SK-N-SH (cell line): Measurements from ENCODE around the gene RAB4B. TPM values are rescaled to one million over a fixed set of nuclear protein-coding genes. Genes with fewer than 3 reads are reported as not detected.

Source experiments
- CTCF ChIA-PET: fragments of 300-600, 350-600 bp; formaldehyde crosslinking; extraction: SDS; loops from one replicate; lab custom pipeline; 2021; lab: Yijun Ruan, JAX
- POLR2A ChIA-PET: fragments of 350-600 bp; sonication (Branson Sonifier 250); formaldehyde crosslinking; extraction: SDS; loops from one replicate; lab custom pipeline; 2020; ENCODE audit warnings: antibody characterized with exemption, inconsistent platforms; lab: Yijun Ruan, JAX
- DNase-seq: peaks from one replicate; pipeline ENCODE4 v3.0.0; 2012
- H2AFZ ChIP-seq: fragments of 200-600 bp; sonication (generic); 2 replicates; pipeline ENCODE4 v1.8.1; 2016; ENCODE audit warnings: antibody characterized with exemption, mild to moderate bottlenecking, low read depth
- H3F3A ChIP-seq: fragments of 200-600 bp; sonication (generic); replicated peaks from 2 replicates; pipeline ENCODE3; 2016; ENCODE audit warnings: antibody characterized with exemption, mild to moderate bottlenecking; ENCODE audit not compliant: insufficient read depth
- H3K27ac ChIP-seq, 2 experiments: fragments of 200-500 bp in 1 of 2; fragments of 200-600 bp in 1 of 2; sonication (Bioruptor generic) in 1 of 2; sonication (generic), shearing (Covaris generic) in 1 of 2; 2 replicates each; pipeline versions ENCODE4 v1.5.1 to v1.6.1; 2014 to 2016; ENCODE audit warnings: low read depth in 2 of 2, inconsistent platforms in 1 of 2, low read length in 1 of 2, mild to moderate bottlenecking in 1 of 2, mixed read lengths in 1 of 2
- H3K27me3 ChIP-seq: fragments of 200-600 bp; sonication (generic), shearing (Covaris generic); 2 replicates; pipeline ENCODE4 v1.6.1; 2016; ENCODE audit warnings: mixed run types; ENCODE audit not compliant: insufficient read depth
- H3K36me3 ChIP-seq, 2 experiments: fragments of 200-500 bp in 1 of 2; fragments of 200-600 bp in 1 of 2; sonication (Bioruptor generic) in 1 of 2; sonication (generic) in 1 of 2; replicated peaks in 1 of 2; 2 replicates each; pipeline versions ENCODE3 to v1.5.1; 2014 to 2016; ENCODE audit warnings: low read length in 1 of 2, mild to moderate bottlenecking in 1 of 2; ENCODE audit not compliant: insufficient read depth in 2 of 2, control insufficient read depth in 1 of 2
- H3K4me1 ChIP-seq, 2 experiments: fragments of 200-500 bp in 1 of 2; fragments of 200-600 bp in 1 of 2; sonication (Bioruptor generic) in 1 of 2; sonication (generic), shearing (Covaris generic) in 1 of 2; 2 replicates each; pipeline versions ENCODE4 v1.5.1 to v1.6.1; 2014 to 2016; ENCODE audit warnings: low read depth in 1 of 2, low read length in 1 of 2, mixed run types in 1 of 2; ENCODE audit not compliant: insufficient read depth in 2 of 2, control insufficient read depth in 1 of 2
- H3K4me2 ChIP-seq: fragments of 200-600 bp; sonication (generic), shearing (Covaris generic); 2 replicates; pipeline ENCODE4 v1.6.1; 2017; ENCODE audit warnings: mixed run types
- H3K4me3 ChIP-seq, 2 experiments: fragments of 200-500 bp in 1 of 2; fragments of 200-600 bp in 1 of 2; sonication (Bioruptor generic) in 1 of 2; sonication (generic), shearing (Covaris generic) in 1 of 2; 2 replicates each; pipeline versions ENCODE4 v1.5.1 to v1.8.1; 2014 to 2016; ENCODE audit warnings: low read depth in 2 of 2, inconsistent platforms in 1 of 2, low read length in 1 of 2, mild to moderate bottlenecking in 1 of 2, mixed read lengths in 1 of 2, moderate library complexity in 1 of 2
- H3K79me2 ChIP-seq: fragments of 200-600 bp; sonication (generic); 2 replicates; pipeline ENCODE4 v1.8.1; 2017; ENCODE audit warnings: mild to moderate bottlenecking; ENCODE audit not compliant: insufficient read depth
- H3K9ac ChIP-seq: fragments of 200-600 bp; sonication (generic); 2 replicates; pipeline ENCODE4 v1.6.1; 2017; ENCODE audit warnings: mixed run types
- H3K9me2 ChIP-seq: fragments of 200-600 bp; sonication (generic); 2 replicates; pipeline ENCODE4 v1.6.1; 2017; ENCODE audit warnings: mixed run types
- H3K9me3 ChIP-seq: fragments of 200-600 bp; sonication (generic); 2 replicates; pipeline ENCODE4 v1.6.1; 2017; ENCODE audit warnings: mixed run types, mild to moderate bottlenecking, moderate library complexity
- H4K20me1 ChIP-seq: fragments of 200-600 bp; sonication (generic); 2 replicates; pipeline ENCODE4 v1.6.1; 2017; ENCODE audit warnings: mild to moderate bottlenecking, mixed run types; ENCODE audit not compliant: insufficient read depth
- CHD2 ChIP-seq: fragments of 150-350 bp; IDR thresholded peaks from 2 replicates; pipeline ENCODE4 v1.6.1; 2018; ENCODE audit warnings: low read length; ENCODE audit not compliant: partially characterized antibody
- ELF1 ChIP-seq: IDR thresholded peaks from 2 replicates; pipeline ENCODE4 v1.4.0; 2012
- EP300 ChIP-seq, 2 experiments: IDR thresholded peaks; 2 replicates each; pipeline versions ENCODE4 v1.4.0 to v1.6.1; 2012; ENCODE audit warnings: borderline replicate concordance in 1 of 2, low read depth in 1 of 2, low read length in 1 of 2
- FOSL2 ChIP-seq: IDR thresholded peaks from 2 replicates; pipeline ENCODE4 v1.4.0; 2012; ENCODE audit warnings: low read depth, mild to moderate bottlenecking, moderate library complexity, borderline replicate concordance
- FOXM1 ChIP-seq: IDR thresholded peaks from 2 replicates; pipeline ENCODE4 v1.4.0; 2012; ENCODE audit warnings: low read depth, mild to moderate bottlenecking
- GABPA ChIP-seq: IDR thresholded peaks from 2 replicates; pipeline ENCODE4 v1.4.0; 2012; ENCODE audit warnings: low read depth, mild to moderate bottlenecking
- MXI1 ChIP-seq: IDR thresholded peaks from 2 replicates; pipeline ENCODE4 v1.6.1; 2012; ENCODE audit warnings: mild to moderate bottlenecking, low read depth, low read length, improper control_type of control experiment
- NFIC ChIP-seq: IDR thresholded peaks from 2 replicates; pipeline ENCODE4 v1.4.0; 2012; ENCODE audit warnings: borderline replicate concordance
- NRF1 ChIP-seq: IDR thresholded peaks from 2 replicates; pipeline ENCODE4 v1.6.1; 2012; ENCODE audit warnings: low read depth, mild to moderate bottlenecking, low read length
- RAD21 ChIP-seq: IDR thresholded peaks from 2 replicates; pipeline ENCODE4 v1.6.1; 2012; ENCODE audit warnings: mild to moderate bottlenecking, low read length
- RXRA ChIP-seq: IDR thresholded peaks from 2 replicates; pipeline ENCODE4 v1.4.0; 2012; ENCODE audit warnings: low read depth, mild to moderate bottlenecking, borderline replicate concordance
- TAF1 ChIP-seq: IDR thresholded peaks from 2 replicates; pipeline ENCODE4 v1.6.1; 2012; ENCODE audit warnings: low read depth, mild to moderate bottlenecking, low read length, moderate library complexity, borderline replicate concordance
- TEAD4 ChIP-seq: IDR thresholded peaks from 2 replicates; pipeline ENCODE4 v1.4.0; 2012; ENCODE audit warnings: mild to moderate bottlenecking, borderline replicate concordance; ENCODE audit not compliant: insufficient read depth
- USF1 ChIP-seq: IDR thresholded peaks from 2 replicates; pipeline ENCODE4 v1.4.0; 2012; ENCODE audit warnings: low read depth, borderline replicate concordance
- USF2 ChIP-seq: fragments of 150-350 bp; IDR thresholded peaks from 2 replicates; pipeline ENCODE4 v1.6.1; 2017; ENCODE audit warnings: antibody characterized with exemption, low read length, low read depth, borderline replicate concordance
- WGBS: methylation state at CpG from one replicate; pipeline ENCODE4 v1.1.6; 2017; ENCODE audit warnings: low lambda C conversion rate; 5-methylcytosine and 5-hydroxymethylcytosine counted together
- polyA plus RNA-seq, 3 experiments: library from polyadenylated mRNA; depleted of rRNA; stranded (reverse); fragments of >200 nt; gene quantifications; 2 replicates each; pipeline ENCODE4 v1.2.3, GENCODE V29; 2012
- TF ChIP-seq, protein P1 (sequence below): fragments of 200-600 bp; sonication (generic); IDR thresholded peaks from 2 replicates; pipeline ENCODE4 v1.6.1; 2017; ENCODE audit warnings: antibody characterized with exemption, mild to moderate bottlenecking, moderate library complexity
- TF ChIP-seq, protein P2 (sequence below): IDR thresholded peaks from 2 replicates; pipeline ENCODE4 v1.6.1; 2012; ENCODE audit warnings: mild to moderate bottlenecking, low read depth, low read length, moderate library complexity
- TF ChIP-seq, protein P3 (sequence below): IDR thresholded peaks from 2 replicates; pipeline ENCODE4; 2012

Gene RAB4B
- polyA plus RNA-seq, 1 of the 3 experiments (the other 2 are of a cell fraction) = 53.2 TPM

GRCh38 chr19:40800997-40801377 is 22.9 kb downstream of the RAB4B start:
- no peak for TF ChIP-seq GABPA
- TF ChIP-seq USF2 = no peak
- no peak for TF ChIP-seq RXRA
- TF ChIP-seq ELF1 = no peak
- TF ChIP-seq EP300 (IDR thresholded peaks at IDR 0.05; ENCODE audit: borderline replicate concordance in 1 of 2, low read depth in 1 of 2, low read length in 1 of 2) = no peak
- TF ChIP-seq TAF1 = no peak
- TF ChIP-seq, protein P1, sequence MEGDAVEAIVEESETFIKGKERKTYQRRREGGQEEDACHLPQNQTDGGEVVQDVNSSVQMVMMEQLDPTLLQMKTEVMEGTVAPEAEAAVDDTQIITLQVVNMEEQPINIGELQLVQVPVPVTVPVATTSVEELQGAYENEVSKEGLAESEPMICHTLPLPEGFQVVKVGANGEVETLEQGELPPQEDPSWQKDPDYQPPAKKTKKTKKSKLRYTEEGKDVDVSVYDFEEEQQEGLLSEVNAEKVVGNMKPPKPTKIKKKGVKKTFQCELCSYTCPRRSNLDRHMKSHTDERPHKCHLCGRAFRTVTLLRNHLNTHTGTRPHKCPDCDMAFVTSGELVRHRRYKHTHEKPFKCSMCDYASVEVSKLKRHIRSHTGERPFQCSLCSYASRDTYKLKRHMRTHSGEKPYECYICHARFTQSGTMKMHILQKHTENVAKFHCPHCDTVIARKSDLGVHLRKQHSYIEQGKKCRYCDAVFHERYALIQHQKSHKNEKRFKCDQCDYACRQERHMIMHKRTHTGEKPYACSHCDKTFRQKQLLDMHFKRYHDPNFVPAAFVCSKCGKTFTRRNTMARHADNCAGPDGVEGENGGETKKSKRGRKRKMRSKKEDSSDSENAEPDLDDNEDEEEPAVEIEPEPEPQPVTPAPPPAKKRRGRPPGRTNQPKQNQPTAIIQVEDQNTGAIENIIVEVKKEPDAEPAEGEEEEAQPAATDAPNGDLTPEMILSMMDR = no peak
- no peak for TF ChIP-seq USF1
- TF ChIP-seq, protein P2, sequence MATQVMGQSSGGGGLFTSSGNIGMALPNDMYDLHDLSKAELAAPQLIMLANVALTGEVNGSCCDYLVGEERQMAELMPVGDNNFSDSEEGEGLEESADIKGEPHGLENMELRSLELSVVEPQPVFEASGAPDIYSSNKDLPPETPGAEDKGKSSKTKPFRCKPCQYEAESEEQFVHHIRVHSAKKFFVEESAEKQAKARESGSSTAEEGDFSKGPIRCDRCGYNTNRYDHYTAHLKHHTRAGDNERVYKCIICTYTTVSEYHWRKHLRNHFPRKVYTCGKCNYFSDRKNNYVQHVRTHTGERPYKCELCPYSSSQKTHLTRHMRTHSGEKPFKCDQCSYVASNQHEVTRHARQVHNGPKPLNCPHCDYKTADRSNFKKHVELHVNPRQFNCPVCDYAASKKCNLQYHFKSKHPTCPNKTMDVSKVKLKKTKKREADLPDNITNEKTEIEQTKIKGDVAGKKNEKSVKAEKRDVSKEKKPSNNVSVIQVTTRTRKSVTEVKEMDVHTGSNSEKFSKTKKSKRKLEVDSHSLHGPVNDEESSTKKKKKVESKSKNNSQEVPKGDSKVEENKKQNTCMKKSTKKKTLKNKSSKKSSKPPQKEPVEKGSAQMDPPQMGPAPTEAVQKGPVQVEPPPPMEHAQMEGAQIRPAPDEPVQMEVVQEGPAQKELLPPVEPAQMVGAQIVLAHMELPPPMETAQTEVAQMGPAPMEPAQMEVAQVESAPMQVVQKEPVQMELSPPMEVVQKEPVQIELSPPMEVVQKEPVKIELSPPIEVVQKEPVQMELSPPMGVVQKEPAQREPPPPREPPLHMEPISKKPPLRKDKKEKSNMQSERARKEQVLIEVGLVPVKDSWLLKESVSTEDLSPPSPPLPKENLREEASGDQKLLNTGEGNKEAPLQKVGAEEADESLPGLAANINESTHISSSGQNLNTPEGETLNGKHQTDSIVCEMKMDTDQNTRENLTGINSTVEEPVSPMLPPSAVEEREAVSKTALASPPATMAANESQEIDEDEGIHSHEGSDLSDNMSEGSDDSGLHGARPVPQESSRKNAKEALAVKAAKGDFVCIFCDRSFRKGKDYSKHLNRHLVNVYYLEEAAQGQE = no peak
- no peak for TF ChIP-seq NRF1
- no peak for TF ChIP-seq FOXM1
- no peak for TF ChIP-seq NFIC
- no peak for TF ChIP-seq TEAD4
- TF ChIP-seq RAD21 = no peak
- no peak for TF ChIP-seq MXI1
- TF ChIP-seq, protein P3, sequence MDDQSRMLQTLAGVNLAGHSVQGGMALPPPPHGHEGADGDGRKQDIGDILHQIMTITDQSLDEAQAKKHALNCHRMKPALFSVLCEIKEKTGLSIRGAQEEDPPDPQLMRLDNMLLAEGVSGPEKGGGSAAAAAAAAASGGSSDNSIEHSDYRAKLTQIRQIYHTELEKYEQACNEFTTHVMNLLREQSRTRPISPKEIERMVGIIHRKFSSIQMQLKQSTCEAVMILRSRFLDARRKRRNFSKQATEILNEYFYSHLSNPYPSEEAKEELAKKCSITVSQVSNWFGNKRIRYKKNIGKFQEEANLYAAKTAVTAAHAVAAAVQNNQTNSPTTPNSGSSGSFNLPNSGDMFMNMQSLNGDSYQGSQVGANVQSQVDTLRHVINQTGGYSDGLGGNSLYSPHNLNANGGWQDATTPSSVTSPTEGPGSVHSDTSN = no peak
- TF ChIP-seq CHD2 = no peak
- TF ChIP-seq FOSL2 = no peak
- 89% methylated on average over 22 of the region's 27 CpGs for WGBS
- Histone ChIP-seq H3K27ac (no peak overlapping the region), H3K4me1 (peaks cover 36 to 63% of the 10 kb centered on the region in 2 experiments; a peak in 2 of 4 replicates), H4K20me1 (peaks cover 64% of the 10 kb centered on the region), H3K9ac (no peak overlapping the region; the same call in 1 of the 2 replicates), H3K4me2 (peak overlapping the region; percentile 98), H3K9me3 (no peaks in the 10 kb centered on the region), H3F3A (peaks cover 15% of the 10 kb centered on the region), H3K4me3 (peak overlapping the region; percentile 71 to 80), H3K79me2 (peaks cover 69% of the 10 kb centered on the region), H3K9me2 (no peaks in the 10 kb centered on the region), H3K27me3 (no peaks in the 10 kb centered on the region), H2AFZ (no peak overlapping the region), H3K36me3 (peaks cover 21 to 33% of the 10 kb centered on the region in 2 experiments)
- DNase-seq = no peak
- ChIA-PET POLR2A (interaction anchor here (0.9 kb wide), 1 partner anchor 23 kb away, joined by 4 read pairs; the partner anchor contains the start of gene RAB4B), CTCF (interaction anchor here (0.9 to 1.3 kb wide), 3 partner anchors 9 to 138 kb away, joined by 3 to 4 read pairs (median 3); no protein-coding TSS in a partner anchor)
